HG03575 (cell line): Measurements from ENCODE around the gene EP300.

ENCODE experiments used
- ATAC-seq: cut with Tn5 transposase; IDR thresholded peaks from one replicate; pipeline ENCODE4 v1.9.1; 2021; ENCODE audit not compliant: unreplicated experiment, insufficient number of reproducible peaks, low FRiP score; ENCODE audit errors: extremely low read depth

EP300 gene

GRCh38 chr22:41197038-41197972, 104.9 kb downstream of the EP300 start:
- no peak for ATAC-seq

- no peak for ATAC-seq
Observed at GRCh38 chr22:41198027-41198580, 105.7 kb downstream of the EP300 start.

- ATAC-seq, result no peak
Observed at GRCh38 chr22:41201141-41201540, 108.7 kb downstream of the EP300 start.

GRCh38 chr22:41203118-41203517, 110.7 kb downstream of the EP300 start:
- no peak for ATAC-seq

GRCh38 chr22:41204066-41204465, 111.7 kb downstream of the EP300 start:
- no peak for ATAC-seq

- ATAC-seq, result peak; percentile 45
Observed at GRCh38 chr22:41204992-41205900, 112.9 kb downstream of the EP300 start, which contains the start of gene L3MBTL2. Gene L3MBTL2 (plus strand): TSS chr22:41205312. CDS start chr22:41205363, 51 bp downstream.

- no peak for ATAC-seq
Observed at GRCh38 chr22:41206719-41207118, 114.3 kb downstream of the EP300 start.

DNA sequence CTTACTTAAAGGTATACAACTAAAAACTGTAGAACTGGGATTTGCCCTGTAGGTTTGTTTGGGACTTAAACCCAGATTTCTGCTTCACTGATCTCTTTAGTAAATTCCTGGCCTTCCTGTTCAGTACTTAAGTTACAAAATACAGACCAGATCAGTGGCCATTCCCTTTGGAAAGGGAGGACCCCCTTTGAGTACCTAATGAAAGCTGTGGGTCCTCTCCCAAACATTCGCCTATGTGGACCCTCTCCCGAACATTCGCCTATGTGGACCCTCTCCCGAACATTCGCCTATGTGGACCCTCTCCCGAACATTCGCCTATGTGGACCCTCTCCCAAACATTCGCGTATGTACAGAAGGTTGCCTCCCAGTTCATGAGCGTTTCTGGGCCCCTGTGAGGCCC, 123.0 kb downstream of the EP300 start:
- no peak for ATAC-seq

DNA sequence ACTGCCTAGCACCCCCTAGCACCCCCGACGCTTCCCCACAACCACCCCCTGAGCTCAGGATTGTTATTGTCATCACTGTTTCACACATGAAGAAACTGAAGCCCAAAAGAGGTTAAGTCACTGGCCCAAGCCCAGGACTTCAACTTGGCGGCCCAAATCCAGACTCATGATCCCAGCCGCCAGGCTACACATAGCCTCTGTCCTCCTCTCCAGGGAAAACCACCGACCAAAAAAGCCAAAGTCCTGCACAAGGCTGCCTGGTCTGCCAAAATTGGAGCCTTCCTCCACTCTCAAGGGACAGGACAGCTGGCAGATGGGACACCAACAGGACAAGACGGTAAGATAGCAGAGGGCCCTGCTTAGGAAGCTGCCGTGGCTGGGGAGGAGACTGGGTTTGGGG, 123.5 kb downstream of the EP300 start:
- no peak for ATAC-seq

GRCh38 chr22:41216984-41217383, 124.6 kb downstream of the EP300 start:
- no peak for ATAC-seq

DNA sequence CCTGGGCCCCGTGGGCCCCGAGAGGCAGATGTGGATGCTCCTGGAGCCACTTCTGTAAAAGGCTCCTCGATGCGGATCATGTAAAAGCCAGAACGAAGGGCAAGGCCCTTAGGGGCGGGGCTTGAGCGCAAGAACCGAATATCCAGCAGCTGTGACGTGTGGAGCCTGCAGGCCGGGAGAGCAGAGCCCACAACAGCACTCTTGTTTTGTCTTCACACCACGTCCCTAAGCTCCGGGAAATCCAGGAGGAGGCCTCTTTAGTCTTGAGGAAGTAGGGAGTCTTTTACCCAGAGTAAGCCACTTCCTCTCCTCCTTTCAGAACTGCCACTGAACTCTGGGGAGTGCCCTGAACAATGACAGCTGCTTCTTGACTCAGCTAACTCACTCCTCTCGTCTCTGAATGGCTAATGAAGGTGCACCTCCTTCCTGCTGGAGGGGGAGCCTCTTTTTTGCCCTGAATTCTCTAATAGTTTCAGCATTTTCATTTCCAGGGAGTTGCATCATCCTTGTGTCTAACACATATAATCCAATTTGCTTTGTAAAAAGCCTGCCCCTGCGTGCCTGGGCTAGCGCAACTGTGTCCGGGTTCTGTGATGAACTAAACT, 125.3 kb downstream of the EP300 start:
- no peak for ATAC-seq

- ATAC-seq, result no peak
Observed at GRCh38 chr22:41222846-41223507, 130.6 kb downstream of the EP300 start.

DNA sequence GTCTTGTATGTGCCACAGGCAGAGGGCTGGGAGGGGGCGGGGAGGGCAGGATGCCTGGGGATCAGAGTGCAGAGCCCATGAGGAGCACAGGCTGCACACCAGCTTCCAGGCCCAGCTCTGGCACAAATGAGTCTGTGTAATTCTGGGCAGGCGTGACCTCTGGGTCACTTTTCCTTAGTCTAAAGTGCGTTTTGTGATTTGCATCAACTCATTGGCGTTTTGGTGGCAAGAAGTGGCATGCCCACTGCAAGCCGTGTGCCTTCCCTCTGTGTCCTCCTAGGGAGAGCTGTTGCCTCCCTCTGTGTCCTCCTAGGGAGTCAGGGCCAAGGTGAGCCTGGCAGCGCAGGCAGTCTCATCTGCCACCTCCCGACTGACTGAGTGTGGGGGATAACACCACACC, 131.1 kb downstream of the EP300 start:
- no peak for ATAC-seq

DNA sequence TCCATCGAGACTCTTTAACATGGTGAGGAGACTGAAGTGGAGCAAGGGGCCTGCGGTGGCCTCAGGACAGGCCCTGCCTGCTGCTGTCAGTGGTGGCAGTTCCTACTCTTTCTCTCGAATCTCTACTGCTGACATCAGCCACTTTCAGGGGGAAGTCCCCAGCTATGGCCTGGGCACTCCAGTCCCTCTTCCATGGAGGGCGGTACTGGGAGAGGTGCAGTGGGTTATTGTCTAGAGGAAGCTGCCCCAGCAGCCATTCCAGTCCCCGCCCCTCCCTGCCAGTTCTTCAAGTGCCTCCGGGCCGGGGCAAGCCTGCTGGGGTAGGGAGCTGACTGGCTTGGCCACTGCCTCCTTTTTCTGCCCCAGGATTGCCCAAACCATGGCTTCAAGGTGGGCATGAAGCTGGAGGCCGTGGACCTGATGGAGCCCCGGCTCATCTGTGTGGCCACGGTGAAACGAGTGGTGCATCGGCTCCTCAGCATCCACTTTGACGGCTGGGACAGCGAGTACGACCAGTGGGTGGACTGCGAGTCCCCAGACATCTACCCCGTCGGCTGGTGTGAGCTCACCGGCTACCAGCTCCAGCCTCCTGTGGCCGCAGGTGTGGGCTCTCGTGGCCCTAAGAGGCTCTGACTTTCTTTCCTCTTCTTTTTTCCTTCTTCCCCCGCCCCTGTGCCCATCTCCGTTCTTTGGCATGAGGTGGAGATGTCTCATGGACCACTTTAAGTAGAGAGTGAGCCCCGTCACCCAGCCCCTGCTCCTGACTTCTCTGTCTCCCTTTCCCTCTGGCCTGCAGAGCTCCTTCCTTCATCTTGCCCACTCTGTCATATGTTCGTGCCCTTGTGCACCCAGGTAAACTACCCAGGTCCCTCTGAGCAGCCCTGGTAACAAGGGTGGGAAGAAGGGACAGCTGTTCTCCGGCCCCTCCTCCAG, 134.6 kb downstream of the EP300 start:
- no peak for ATAC-seq

DNA sequence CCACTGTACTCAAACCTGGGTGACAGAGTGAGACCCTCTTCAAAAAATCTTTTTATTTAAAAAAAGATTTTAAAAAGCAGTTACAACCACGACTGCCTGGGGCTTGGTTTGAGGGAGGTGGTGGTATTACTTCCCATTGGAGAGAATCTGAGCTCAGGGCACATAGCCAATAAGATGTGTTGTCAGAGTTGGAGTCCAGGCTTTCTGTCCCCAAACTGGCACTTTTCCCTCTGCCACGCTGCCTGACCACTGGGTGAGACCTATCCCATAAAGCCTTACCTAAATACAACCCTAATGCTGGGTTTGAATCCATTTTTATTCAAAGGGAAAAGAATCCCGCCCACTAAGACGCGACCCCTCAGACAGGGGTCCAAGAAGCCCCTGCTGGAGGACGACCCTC, 136.8 kb downstream of the EP300 start:
- no peak for ATAC-seq
